Measurements from ENCODE around the gene FBLN2. TPM values are rescaled to one million over a fixed set of nuclear protein-coding genes. Genes with fewer than 3 reads are reported as not detected.
A peak's percentile ranks its signal among the peaks of the same experiment; 100 is the strongest.

FBLN2 gene
- total RNA-seq, 4 donors from 2014 or later, result 85.9 to 187 (median 117) TPM

DNA sequence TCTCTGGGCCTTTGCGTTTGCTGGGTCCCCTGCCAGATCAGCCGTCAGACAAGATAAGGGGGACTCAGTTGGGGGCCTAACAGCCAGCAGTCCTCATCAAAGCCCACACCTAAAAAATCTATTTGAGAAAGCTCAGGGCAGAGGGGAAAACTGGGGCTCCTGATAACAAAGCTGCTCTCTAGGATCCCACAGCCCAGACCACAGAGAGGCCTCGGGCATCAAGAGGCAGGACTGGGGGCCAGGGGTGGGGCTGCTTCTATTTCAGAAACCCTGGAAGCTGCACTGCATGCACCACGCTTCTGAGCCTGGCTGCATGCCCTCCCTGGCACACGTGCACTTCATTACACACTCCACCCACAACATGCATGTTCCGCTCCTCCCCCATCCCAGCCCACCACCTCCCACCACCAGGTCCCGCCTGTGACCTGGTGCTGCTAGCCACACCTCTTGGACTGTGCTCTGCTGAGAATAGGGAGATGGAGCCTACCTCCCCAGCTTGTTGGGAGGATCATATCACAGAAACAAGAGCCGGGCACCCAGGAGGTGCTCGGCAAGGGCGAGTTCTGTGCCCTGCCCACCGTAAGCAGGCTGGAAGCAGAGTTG, 26.6 kb downstream of the FBLN2 start:
- Histone ChIP-seq H3K36me3 (peaks cover 0 to 5% of the 10 kb centered on the region in 2 donors), H3K27me3 (no peaks in the 10 kb centered on the region), H3K27ac (peak overlapping the region in 1 of 4 donors; percentile 7), H3K9me3 (no peaks in the 10 kb centered on the region), H3K4me1 (peaks cover 0 to 39% (median 6%) of the 10 kb centered on the region in 3 donors), H3K4me3 (no peak overlapping the region)
- no peak for TF ChIP-seq CTCF (IDR thresholded peaks at IDR 0.05)
- TF ChIP-seq POLR2A (IDR thresholded peaks at IDR 0.05), result no peak
- TF ChIP-seq POLR2AphosphoS5 (IDR thresholded peaks at IDR 0.05), result no peak
- TF ChIP-seq EP300 (IDR thresholded peaks at IDR 0.05), result no peak
- ATAC-seq, result no peak
- no CpG with 5 or more reads among the region's 11 CpGs for WGBS, 2 donors (ENCODE audit: low coverage in 1 of 2)

- no peak for ATAC-seq
- WGBS, 2 donors (ENCODE audit: low coverage in 1 of 2), result 87 to 100% methylated on average over 1 to 9 of the region's 14 CpGs
- no peak for TF ChIP-seq POLR2AphosphoS5 (IDR thresholded peaks at IDR 0.05)
These were observed 28.5 kb downstream of the FBLN2 start for GRCh38 chr3:13577181-13578121.

GRCh38 chr3:13578251-13578650, 29.3 kb downstream of the FBLN2 start:
- ATAC-seq, result no peak
- Histone ChIP-seq H3K36me3 (no peaks in the 10 kb centered on the region), H3K27me3 (no peaks in the 10 kb centered on the region), H3K27ac (no peak overlapping the region), H3K9me3 (no peaks in the 10 kb centered on the region), H3K4me1 (peaks cover 0 to 40% (median 2%) of the 10 kb centered on the region in 3 donors), H3K4me3 (no peak overlapping the region)
- 49 to 92% methylated on average over 2 of the region's 2 CpGs for WGBS, 2 donors (ENCODE audit: low coverage in 1 of 2)
- TF ChIP-seq POLR2AphosphoS5 (IDR thresholded peaks at IDR 0.05) (no peak), POLR2A (IDR thresholded peaks at IDR 0.05) (no peak), CTCF (IDR thresholded peaks at IDR 0.05) (no peak), EP300 (IDR thresholded peaks at IDR 0.05) (no peak)

More at GRCh38 chr3:13577181-13578121, 28.5 kb downstream of the FBLN2 start:
- no peaks in the 10 kb centered on the region for H3K9me3 ChIP-seq
- H3K4me1 ChIP-seq, result peaks cover 0 to 36% (median 2%) of the 10 kb centered on the region in 3 donors
- no peaks in the 10 kb centered on the region for H3K27me3 ChIP-seq
- no peaks in the 10 kb centered on the region for H3K36me3 ChIP-seq
- H3K4me3 ChIP-seq, result no peak overlapping the region
- no peak overlapping the region for H3K27ac ChIP-seq

DNA sequence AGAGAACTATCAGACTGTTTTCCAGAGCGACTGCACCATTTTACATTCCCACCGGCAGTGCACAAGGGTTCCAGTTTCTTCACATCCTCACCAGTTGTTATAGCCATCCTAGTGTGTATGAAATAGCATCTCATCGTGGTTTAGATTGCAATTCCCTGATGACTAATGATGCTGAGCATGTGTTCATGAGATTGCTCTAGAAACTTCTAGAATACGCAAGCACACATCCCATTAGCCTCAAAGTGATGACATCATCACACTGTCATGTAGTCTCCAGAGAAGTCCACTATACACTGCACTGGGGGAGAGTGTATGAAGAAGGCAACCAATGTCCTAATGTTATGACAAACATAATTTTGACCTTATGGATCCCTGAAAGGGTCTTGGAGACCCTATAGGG, 30.1 kb downstream of the FBLN2 start:
- H3K4me3 ChIP-seq, result no peak overlapping the region
- no peak overlapping the region for H3K27ac ChIP-seq
- WGBS, 2 donors (ENCODE audit: low coverage in 1 of 2), result 74 to 82% methylated on average over 1 to 4 of the region's 4 CpGs
- no peaks in the 10 kb centered on the region for H3K36me3 ChIP-seq
- peaks cover 0 to 39% (median 2%) of the 10 kb centered on the region in 3 donors for H3K4me1 ChIP-seq
- TF ChIP-seq CTCF (IDR thresholded peaks at IDR 0.05) (no peak), POLR2A (IDR thresholded peaks at IDR 0.05) (no peak), POLR2AphosphoS5 (IDR thresholded peaks at IDR 0.05) (no peak), EP300 (IDR thresholded peaks at IDR 0.05) (no peak)
- no peaks in the 10 kb centered on the region for H3K9me3 ChIP-seq
- H3K27me3 ChIP-seq, result no peaks in the 10 kb centered on the region
- no peak for ATAC-seq

GRCh38 chr3:13580256-13581023, 31.5 kb downstream of the FBLN2 start:
- Histone ChIP-seq H3K27me3 (no peaks in the 10 kb centered on the region), H3K4me3 (no peak overlapping the region), H3K9me3 (no peaks in the 10 kb centered on the region), H3K4me1 (peaks cover 0 to 25% (median 2%) of the 10 kb centered on the region in 3 donors), H3K36me3 (no peaks in the 10 kb centered on the region), H3K27ac (no peak overlapping the region)
- WGBS, 2 donors (ENCODE audit: low coverage in 1 of 2), result 64 to 68% methylated on average over 12 to 13 of the region's 20 CpGs
- no peak for ATAC-seq
- TF ChIP-seq POLR2A (IDR thresholded peaks at IDR 0.05) (no peak), CTCF (IDR thresholded peaks at IDR 0.05) (no peak), POLR2AphosphoS5 (IDR thresholded peaks at IDR 0.05) (no peak), EP300 (IDR thresholded peaks at IDR 0.05) (no peak)

Measured in gastroesophageal sphincter (tissue), 4 donors.